HuH-7.5 (cell line): Measurements from ENCODE around the gene FOXP1.
"Not testable (repeated sequence)": the region's sequence is repeated elsewhere in the genome, so short reads cannot be mapped to it uniquely, and the experiment has no call there.

Source experiments
- DNase-seq: peaks from one replicate; pipeline ENCODE4 v3.0.0; 2011; ENCODE audit warnings: low spot score

FOXP1 gene

DNA sequence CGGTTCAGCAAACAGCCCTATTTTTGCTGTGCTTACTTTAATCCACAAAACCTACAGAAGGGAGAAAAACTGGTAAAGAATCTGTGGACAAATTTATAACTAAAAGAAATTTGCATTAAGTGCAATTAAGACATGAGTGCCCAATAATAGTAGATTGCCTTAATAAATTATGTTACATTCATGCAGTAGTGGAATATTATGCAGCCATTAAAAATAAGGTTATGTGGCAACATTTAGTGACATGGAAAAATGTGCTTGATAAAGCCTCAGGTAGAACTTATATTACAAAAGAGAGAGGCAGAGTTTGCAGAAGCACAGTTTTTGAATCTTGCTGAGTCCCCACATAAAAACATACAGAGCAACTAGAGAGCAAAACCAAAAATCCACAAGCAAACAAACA lies 253.0 kb downstream of the FOXP1 start:
- no peak for DNase-seq

DNA sequence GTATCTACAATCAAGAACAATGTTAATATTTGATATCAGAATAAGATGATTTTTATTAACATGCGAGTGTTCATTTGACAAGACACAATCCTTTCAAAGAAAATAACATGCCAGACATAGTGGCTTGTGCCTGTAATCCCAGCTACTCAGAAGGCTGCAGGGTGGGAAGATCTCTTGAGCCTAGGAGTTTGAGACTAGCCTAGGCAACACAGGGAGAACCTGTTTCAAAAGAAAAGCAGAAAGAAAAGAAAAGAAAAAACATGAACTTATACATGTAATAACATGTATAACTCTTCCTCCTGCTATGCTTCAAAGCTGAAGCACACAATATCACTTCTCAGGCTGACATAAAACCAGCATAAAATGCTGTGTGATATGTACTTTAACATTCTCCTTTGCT lies 253.7 kb downstream of the FOXP1 start:
- DNase-seq = no peak

DNA sequence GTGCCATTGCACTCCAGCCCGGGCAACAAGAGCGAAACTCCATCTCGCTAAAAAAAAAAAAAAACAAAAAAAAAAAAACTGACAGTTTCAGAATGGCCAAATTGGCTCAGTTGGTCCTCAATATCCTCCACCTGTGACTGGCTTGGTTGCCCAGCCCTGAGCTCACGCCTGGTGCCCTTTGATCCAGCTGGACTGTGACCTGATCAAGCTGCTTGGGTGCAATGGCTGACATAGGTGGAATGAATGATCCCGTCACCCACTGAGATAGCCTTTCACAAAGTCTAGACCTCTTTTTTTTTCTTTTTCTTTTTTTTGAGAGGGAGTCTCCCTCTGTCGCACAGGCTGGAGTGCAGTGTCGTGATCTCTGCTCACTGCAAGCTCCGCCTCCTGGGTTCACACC lies 254.6 kb downstream of the FOXP1 start:
- DNase-seq = no peak

DNA sequence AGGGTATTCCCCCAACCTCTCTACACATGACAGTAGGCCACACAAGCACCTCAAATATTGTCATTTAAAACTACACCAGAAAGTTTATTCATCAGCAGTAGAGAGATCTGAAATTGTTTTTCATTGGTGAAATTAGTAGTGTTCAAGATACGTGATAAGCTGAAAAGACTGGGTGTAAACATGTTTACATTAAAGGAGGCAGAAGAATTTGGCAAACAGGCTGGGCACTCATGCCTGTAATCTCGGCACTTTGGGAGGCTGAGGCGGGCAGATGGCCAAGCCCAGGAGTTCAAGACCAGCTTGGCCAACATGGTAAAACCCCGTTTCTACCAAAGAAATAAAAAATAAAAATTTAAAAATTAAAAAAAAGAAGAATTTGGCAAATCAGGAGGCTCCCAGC lies 255.6 kb downstream of the FOXP1 start:
- DNase-seq = no peak

DNA sequence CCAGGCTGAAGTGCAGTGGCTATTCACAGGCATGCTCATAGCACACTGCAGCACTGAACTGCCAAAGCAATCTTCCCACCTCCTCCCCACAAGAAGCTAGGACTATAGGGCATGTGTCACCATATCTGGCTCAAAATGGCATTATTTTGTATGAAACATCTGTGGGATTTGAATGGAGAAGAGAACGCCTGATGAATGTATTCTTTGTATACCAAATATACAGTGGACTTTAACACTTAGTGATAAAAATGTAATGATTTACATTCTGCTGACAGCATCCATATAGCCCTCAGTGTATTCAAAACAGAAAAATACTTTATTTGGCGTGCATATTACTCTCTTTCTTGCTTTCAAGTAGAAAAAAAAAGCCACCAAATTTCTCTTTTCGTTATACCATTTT lies 257.8 kb downstream of the FOXP1 start:
- no peak for DNase-seq

DNA sequence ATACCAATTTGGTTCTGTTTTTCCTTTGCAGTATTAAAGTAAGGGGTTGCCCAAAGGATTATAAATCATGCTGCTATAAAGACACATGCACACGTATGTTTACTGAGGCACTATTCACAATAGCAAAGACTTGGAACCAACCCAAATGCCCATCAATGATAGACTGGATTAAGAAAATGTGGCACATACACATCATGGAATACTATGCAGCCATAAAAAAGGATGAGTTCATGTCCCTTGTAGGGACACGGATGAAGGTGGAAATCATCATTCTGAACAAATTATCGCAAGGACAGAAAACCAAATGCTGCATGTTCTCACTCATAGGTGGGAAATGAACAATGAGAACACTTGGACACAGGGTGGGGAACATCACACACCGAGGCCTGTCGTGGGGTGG lies 259.3 kb downstream of the FOXP1 start:
- not testable (repeated sequence) for DNase-seq

DNA sequence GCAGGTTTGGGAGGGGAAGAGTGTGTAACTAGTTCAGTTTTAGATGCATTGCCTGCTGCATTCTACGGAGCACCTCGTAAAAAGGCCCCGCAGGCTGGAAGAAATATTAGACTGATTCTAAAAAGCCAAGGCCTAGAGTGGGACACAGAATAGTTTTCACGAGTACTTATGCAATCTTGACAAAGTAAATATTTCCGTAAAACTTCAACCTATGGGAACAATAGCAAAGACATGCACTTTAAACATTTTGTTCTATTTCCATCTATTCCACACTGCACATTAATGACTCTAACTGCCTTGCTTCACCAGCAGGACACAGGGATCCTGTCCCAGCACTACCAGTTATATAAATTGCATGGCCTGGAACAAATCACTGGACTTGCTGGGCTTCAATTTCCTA lies 260.0 kb downstream of the FOXP1 start:
- no peak for DNase-seq

DNA sequence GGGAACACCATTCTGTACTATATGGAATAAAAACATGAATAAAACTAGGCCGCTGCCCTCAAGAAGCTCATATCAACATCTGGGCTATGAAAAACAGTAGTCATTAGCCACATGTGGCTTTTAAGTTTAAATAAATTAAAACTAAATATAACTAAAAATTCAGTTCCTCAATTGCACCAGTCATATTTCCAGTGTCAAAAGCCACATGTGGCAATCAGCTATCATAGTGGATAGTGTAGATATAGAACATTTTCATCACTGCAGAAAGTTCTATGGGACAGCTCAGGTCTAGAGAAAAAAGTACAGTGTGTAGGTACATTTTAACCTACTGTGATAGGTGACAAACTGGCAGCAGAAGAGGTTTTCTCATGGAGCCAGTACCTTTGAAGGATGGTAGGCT lies 261.4 kb downstream of the FOXP1 start:
- DNase-seq = no peak

DNA sequence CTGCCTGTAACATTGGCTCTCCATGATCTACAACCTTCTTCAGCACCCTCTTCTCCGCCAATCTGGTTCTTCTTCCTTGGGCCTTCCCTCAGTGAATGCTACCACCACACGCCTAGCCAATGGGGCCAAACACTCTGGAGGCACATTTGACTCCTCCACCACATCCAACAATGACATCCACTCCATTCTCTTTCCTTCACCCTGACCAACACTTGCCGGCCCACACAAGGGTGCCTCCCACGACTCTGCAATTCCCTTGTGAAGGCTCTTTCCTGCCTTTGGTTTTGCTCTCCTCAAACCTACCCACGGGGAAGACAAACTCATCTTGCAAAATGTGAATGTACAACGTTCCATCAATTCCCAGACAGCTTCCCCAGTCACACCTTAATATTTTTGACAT lies 263.8 kb downstream of the FOXP1 start:
- no peak for DNase-seq

DNA sequence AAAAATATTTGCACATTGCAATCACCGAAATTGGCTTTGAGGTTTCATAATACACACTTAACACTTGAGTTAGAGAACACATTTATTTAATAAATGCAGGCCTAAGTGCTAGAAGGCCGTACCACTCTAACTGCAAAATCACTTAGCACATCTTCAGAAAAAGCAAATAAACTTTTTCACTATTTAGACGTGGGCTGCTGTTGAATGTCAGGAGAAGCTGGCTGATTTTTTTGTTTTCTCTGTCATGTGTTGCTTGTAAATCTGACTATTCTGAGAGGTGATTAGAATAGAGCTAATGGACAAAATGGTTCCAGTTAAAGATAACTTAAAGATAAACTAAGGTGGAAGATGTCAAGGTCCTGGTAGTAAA lies 265.1 kb downstream of the FOXP1 start:
- no peak for DNase-seq

DNA sequence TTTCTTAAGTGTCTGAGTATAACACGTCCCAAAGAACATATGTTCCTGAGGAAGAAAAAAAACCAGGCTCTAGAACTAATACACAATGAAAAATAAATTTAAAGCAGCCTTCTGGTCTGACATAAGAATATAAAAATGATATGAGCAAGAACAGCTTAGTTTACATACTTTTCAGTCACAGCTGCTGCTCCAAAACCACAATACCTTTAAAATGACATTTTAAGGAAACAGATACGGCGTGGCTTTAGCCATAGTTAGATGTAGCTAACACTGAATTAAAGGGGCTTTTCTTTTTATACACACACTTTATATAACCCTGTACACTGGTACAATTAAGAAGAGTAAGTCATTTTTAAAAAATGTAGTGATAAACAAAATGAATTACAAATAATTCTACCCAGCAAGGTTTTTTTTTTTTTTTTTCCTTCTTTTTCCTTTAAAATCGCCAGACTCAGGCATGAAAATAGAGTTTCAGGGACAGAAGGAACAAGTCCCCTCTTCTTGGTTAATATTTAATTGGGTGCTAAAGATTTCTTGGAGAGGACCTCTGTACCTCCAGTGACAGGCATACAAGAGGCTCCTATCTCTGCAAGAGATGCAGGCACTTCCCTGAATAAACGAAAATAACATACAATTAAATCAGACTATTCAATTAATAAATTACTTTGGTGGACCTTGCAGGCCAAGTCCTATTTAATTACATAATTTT lies 265.6 kb downstream of the FOXP1 start:
- DNase-seq = no peak

DNA sequence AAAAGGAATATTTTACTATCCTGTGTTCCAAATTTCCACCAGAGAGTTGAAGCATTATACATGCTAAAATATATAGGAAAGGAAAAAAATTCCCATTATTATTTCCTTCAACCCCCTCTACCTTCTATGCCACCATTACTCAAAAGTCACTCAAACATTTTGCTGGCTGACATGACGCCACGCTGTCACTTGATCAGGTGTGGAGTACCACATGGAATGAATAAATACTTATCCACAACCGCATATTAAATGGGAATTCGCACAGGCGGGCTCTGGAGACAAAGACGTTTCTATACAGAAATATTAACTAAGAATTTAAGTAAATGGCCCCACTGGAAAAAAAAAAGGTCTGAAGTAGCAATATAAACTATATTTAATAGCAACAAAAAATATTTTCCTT lies 266.4 kb downstream of the FOXP1 start:
- no peak for DNase-seq

DNA sequence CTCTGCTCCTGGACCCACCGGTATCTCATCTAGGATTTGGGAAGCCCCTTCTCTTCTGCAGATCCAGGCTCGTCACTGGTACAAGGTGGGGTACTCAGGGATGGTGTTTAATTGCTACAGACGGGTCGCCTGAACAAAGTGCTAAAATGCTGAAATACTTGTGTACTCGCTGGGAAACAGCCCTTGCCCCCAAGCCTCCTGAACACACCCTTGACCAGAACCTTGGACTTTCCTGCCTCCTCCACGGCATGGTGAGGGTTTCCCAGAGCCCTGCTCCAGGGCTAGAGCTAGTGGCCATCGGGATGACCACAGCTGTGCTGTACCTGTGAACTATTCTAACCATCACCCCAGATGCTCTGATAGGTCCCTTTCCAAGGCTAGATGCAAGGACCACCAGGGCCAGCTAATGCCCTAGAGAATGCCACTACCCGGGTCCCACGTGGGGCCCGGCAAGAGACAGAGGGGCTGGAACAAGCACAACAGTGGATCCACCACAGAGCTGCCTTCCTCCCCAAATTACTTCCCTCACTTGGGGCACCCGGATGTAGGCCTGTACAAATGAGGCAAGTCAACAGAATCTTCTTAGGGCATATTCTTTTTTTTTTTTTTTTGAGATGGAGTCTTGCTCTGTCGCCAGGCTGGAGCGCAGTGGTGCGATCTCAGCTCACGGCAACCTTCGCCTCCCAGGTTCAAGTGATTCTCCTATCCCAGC lies 267.3 kb downstream of the FOXP1 start:
- no peak for DNase-seq

DNA sequence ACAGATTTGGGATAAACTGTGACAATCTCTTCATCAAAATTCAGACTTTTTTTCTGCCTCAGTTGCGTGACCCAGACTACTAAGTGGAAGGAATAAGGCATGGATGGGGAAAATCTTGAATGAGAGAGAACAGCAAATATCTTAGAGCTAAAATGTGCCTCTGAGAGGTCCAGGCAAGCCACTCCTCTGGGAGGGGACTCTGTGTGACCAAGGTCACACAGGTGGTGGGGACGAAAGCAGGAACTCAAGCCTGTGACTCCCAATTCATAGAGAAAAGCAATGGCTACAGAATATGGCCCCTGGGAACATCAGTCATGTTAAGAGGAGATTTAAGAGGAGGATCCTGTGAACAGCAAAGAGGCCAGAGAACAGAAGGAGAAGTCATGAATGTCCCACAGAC lies 268.1 kb downstream of the FOXP1 start:
- no peak for DNase-seq

DNA sequence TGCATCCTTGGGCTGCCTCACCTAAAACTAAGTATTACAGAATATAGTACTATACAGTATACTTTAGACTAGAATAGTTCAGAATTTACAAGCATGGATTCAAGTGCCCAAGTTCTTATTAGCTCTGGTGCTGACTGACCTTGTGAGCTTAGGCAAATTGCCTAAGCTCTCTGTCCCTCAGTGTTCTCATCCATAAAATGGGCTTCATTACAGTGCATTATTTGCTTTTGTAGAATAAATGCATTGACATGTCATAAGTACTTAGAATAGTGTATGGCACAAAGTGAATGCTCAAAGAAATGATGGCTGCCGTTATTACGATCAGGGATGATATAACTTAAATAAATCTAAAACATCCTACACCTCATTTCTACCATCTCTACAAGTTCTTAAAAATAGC lies 269.7 kb downstream of the FOXP1 start:
- no peak for DNase-seq

DNA sequence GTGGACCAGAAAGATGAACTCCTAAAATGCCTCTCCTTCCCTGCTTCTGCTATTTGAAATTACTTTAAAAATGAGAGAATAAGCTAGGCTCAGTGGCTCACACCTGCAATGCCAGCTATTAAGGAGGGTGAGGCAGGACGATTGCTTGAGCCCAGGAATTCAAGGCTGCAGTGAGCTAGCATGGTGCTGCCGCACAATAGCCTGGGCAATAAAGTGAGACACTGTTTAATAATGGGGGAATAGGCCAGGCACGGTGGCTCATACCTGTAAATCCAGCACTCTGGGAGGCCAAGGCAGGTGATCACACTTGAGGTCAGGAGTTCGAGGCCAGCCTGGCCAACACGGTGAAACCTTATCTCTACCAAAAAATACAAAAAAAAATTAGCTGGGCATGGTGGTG lies 271.1 kb downstream of the FOXP1 start:
- DNase-seq = no peak

DNA sequence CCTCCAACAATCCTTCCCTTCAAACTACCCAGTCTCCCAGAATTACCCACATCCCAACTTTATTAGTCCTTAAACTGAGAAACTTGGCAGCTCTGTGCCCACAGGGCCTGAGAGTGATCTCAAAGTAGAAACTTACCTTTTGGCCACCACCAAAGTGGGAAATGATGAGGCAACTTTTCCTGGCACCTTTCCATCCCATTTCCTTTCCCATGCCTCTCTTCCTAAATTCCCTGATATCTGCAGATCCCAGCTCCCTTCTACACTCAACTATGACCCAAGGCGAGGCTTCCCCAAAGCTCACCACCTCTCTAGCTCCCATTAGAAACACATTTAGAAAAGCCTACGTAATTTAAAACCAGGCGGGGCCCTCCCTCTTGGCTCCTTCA lies 271.9 kb downstream of the FOXP1 start:
- DNase-seq = no peak

DNA sequence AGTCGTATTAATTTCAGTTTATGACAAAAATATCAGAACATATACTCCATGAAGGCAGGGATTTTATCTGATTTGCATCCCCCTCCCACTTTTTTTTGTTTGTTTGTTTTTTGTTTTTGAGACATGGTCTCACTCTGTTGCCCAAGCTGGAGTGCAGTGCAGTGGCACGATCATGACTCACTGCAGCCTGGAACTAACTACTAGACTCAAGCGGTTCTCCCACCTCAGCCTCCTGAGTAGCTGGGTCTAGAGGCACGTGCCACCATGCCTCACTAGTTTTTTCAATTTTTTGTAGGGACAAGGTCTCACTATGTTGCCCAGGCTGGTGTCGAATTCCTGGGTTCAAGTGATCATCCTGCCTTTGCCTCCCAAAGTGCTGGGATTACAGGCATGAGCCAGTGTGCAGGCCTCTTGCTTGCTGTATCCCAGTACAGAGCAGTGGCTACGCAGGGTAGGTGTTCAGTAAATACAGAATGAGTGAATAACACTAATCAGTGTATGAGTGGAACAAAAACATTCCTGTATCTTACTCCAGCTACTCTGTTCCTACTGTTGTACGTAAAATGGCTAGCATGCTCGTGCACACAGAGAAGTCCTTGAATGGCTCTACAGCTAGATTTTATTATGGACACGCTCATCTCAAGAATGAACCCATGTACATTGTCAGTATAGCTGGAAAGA lies 272.4 kb downstream of the FOXP1 start:
- DNase-seq = no peak

DNA sequence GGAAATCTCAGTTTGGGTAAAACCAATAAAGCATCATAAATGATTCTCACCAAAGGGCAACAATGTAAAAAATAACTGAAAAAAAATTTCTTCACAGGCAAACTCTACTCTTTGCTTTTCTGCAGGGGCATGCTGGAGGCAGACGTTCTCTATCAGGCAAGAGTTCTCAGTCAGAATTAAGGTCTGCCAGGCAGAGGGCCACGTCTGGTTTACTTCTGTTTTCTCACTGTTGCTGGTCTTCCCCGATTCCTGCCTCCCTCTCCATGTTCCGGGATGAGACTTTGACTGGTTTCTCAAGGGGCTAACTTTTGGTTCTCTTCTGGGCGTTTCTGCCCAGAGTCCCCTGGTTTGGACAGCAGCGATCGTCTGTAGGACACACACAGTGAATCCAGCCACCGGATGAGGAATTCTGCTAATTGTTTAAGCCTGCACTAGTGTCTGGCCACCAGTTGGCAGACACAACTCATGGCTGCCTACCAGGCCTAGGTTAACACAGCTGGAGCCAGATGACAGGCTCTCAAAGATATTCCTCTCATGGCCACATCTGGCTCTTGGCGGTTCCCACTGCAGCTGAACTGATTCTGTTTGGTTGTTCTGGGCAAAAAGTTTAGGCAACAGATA lies 273.1 kb downstream of the FOXP1 start:
- DNase-seq = no peak

DNA sequence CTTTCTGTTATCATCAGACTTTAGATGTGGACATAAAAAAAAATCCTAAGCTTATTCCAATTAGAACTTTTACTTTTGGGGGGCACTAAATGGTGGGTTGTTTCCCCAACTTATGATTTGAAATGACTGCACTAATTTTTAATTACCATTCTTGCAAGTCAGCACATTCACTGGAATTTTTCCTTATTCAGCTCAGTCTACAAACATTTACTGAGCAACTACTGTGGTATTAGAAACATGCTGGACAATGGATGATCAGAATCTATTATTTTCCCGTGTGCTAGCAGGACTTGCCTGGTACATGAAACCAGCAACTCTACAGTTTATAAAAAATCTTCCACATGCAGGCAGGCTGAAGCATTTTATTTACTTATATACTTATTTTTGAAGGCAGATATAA lies 273.6 kb downstream of the FOXP1 start:
- no peak for DNase-seq

DNA sequence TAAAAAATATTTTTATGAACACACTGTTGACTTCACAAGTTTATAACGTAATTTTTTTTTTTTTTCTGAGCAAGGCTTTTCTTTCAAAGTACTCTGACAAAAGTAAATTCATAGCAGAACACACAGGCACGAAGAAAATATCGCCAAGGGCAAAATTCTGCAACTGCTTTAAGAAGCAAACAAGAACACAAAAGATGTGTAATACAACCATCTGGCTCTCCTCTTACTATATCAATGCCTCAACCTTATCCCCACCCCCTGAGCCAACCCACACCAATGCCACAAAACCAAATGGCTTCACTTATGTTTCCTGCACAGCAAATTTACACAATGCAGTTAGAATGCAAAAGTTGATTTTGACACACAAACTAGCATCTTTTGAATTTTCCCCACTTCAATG lies 274.2 kb downstream of the FOXP1 start:
- DNase-seq = no peak

DNA sequence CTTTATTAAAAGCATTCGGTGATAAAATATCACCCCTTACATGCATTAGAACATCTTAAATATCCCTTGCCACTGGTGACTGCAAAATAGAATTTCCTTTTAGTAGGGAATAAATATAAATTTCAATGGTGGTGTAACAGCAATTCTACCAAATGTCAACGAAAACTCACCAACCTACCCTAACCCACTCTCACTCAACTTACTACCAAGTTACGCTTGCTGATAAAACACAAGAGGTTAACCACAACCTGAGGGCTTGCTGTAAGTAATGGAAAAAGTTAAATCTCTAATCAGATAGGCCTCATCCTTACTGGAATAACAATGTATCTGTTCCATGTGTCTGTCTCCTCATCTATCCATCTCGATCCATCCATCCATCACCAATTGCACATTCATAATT lies 274.7 kb downstream of the FOXP1 start:
- no peak for DNase-seq
